K562 (cell line): ENCODE results near the gene DSC1. TPM values are rescaled to one million over a fixed set of nuclear protein-coding genes. Genes with fewer than 3 reads are reported as not detected.

ENCODE experiments used
- ATAC-seq: fragments of 200-7000 bp; cut with Tn5 transposase; 3 replicates; pipeline ENCODE4 v1.9.1; 2020; ENCODE audit warnings: moderate library complexity
- BruUV-seq: library from RNA; stranded (reverse); fragments of 400-500 nt; replicated peaks from 2 replicates; lab custom pipeline; 2021; lab: Mats Ljungman, UMichigan
- CTCF ChIA-PET: fragments of 300-600 bp; formaldehyde crosslinking; extraction: SDS; loops from one replicate; lab custom pipeline; 2021; ENCODE audit warnings: low intra/inter-chr PET ratio; lab: Yijun Ruan, JAX
- POLR2A ChIA-PET: fragments of 300-600, 350-650 bp; sonication (Branson Sonifier 250); formaldehyde crosslinking; extraction: SDS; loops from one replicate; lab custom pipeline; 2021; ENCODE audit warnings: antibody characterized with exemption, inconsistent platforms; lab: Yijun Ruan, JAX
- DNase-seq, 4 experiments: peaks; one replicate each; pipeline versions ENCODE4 v3.0.0 to v3.0.0-alpha.2; 2011 to 2018; ENCODE audit warnings: low spot score in 3 of 4, mixed read lengths in 3 of 4; ENCODE audit errors: extremely low read depth in 1 of 4
- FAIRE-seq: peaks from 2 replicates; lab custom pipeline; 2011; peaks lifted over from hg19 to GRCh38; lab: Jason Lieb, UNC
- H2AFZ ChIP-seq: 2 replicates; pipeline ENCODE4 v1.6.0; 2011; ENCODE audit warnings: low read depth, low read length, control low read depth, inconsistent platforms
- H3K27ac ChIP-seq: fragments of 200-600 bp; 3 replicates; pipeline ENCODE4 v1.8.0; 2011; ENCODE audit warnings: low read depth, mild to moderate bottlenecking, control low read depth, inconsistent platforms, low read length, moderate library complexity, mixed read lengths; ENCODE audit errors: extremely low read depth
- H3K27me3 ChIP-seq, 2 experiments: fragments of 300-600 bp in 1 of 2; 2 replicates in 1 of 2; 3 replicates in 1 of 2; pipeline versions ENCODE4 v1.6.0 to v1.8.0; 2011; ENCODE audit warnings: inconsistent platforms in 2 of 2, low read length in 2 of 2, mild to moderate bottlenecking in 1 of 2, mixed read lengths in 1 of 2, moderate library complexity in 1 of 2; ENCODE audit not compliant: control insufficient read depth in 2 of 2, insufficient read depth in 2 of 2
- H3K36me3 ChIP-seq: fragments of 300-600 bp; 3 replicates; pipeline ENCODE4 v1.8.0; 2011; ENCODE audit warnings: mild to moderate bottlenecking, low read length, inconsistent platforms; ENCODE audit not compliant: control insufficient read depth, insufficient read depth
- H3K4me1 ChIP-seq, 2 experiments: fragments of 200-600 bp in 1 of 2; replicated peaks in 1 of 2; 2 replicates in 1 of 2; 3 replicates in 1 of 2; pipeline versions ENCODE4 v1.5.1 to v1.8.0; 2011; ENCODE audit warnings: inconsistent platforms in 2 of 2, low read length in 2 of 2, mild to moderate bottlenecking in 1 of 2, mixed read lengths in 1 of 2, moderate library complexity in 1 of 2; ENCODE audit not compliant: control insufficient read depth in 2 of 2, insufficient read depth in 2 of 2
- H3K4me2 ChIP-seq: 2 replicates; pipeline ENCODE4 v1.6.1; 2011; ENCODE audit warnings: low read length, control low read depth, inconsistent platforms, mixed read lengths; ENCODE audit not compliant: insufficient read depth
- H3K4me3 ChIP-seq: fragments of 200-600 bp; sonication (generic), shearing (Covaris generic); 2 replicates; pipeline ENCODE4 v1.5.1; 2016; ENCODE audit warnings: control low read depth, inconsistent platforms
- H3K79me2 ChIP-seq: fragments of 200-600 bp; 3 replicates; pipeline ENCODE4 v1.8.0; 2011; ENCODE audit warnings: low read length, inconsistent platforms; ENCODE audit not compliant: control insufficient read depth, insufficient read depth
- H3K9ac ChIP-seq, 2 experiments: 2 replicates each; pipeline versions ENCODE4 v1.6.0 to v1.6.1; 2011; ENCODE audit warnings: low read depth in 2 of 2, low read length in 2 of 2, control low read depth in 1 of 2, inconsistent platforms in 1 of 2, mild to moderate bottlenecking in 1 of 2, mixed read lengths in 1 of 2; ENCODE audit not compliant: insufficient read depth in 1 of 2
- H3K9me1 ChIP-seq: one replicate; pipeline ENCODE4 v1.6.0; 2011; ENCODE audit warnings: inconsistent platforms, mild to moderate bottlenecking, low read length, moderate library complexity; ENCODE audit not compliant: control insufficient read depth, insufficient read depth
- H3K9me3 ChIP-seq: replicated peaks from 2 replicates; pipeline ENCODE4 v1.5.1; 2011; ENCODE audit warnings: low read depth, low read length, inconsistent platforms; ENCODE audit not compliant: control insufficient read depth, insufficient read depth
- H4K20me1 ChIP-seq: replicated peaks from 2 replicates; pipeline ENCODE4 v1.6.1; 2011; ENCODE audit warnings: low read length, inconsistent platforms, mixed read lengths; ENCODE audit not compliant: control insufficient read depth, insufficient read depth
- BDP1 ChIP-seq: IDR thresholded peaks from 3 replicates; pipeline ENCODE4 v1.6.1; 2011; ENCODE audit not compliant: insufficient read length, insufficient read depth
- BRCA1 ChIP-seq, 2 experiments: fragments of 450-650 bp in 1 of 2; sonication (generic) in 1 of 2; formaldehyde crosslinking in 1 of 2; IDR thresholded peaks; 2 replicates each; pipeline versions ENCODE4 v1.5.0 to v1.6.1; 2017 to 2020; ENCODE audit warnings: mild to moderate bottlenecking in 1 of 2, missing genetic modification reagents in 1 of 2
- FOXP1 ChIP-seq: sonication (generic); formaldehyde crosslinking; IDR thresholded peaks from 2 replicates; pipeline ENCODE4 v1.8.0; 2022; ENCODE audit warnings: mild to moderate bottlenecking, missing genetic modification reagents
- HDAC3 ChIP-seq: fragments of 450-650 bp; IDR thresholded peaks from 2 replicates; pipeline ENCODE4 v1.6.1; 2018; ENCODE audit warnings: borderline replicate concordance, mild to moderate bottlenecking, moderate library complexity; ENCODE audit not compliant: partially characterized antibody
- HSF4 ChIP-seq: fragments of 250-450 bp; sonication (Bioruptor Pico); IDR thresholded peaks from 2 replicates; pipeline ENCODE4 v2.1.2; 2022; ENCODE audit warnings: mild to moderate bottlenecking, moderate library complexity, borderline replicate concordance
- MCM2 ChIP-seq: fragments of 450-650 bp; IDR thresholded peaks from 2 replicates; pipeline ENCODE4 v1.6.1; 2017; ENCODE audit warnings: low read depth, mild to moderate bottlenecking
- PHB ChIP-seq: fragments of 250-450 bp; sonication (Bioruptor Pico); IDR thresholded peaks from 2 replicates; pipeline ENCODE4 v1.5.0; 2021
- RAD21 ChIP-seq, 2 experiments: fragments of 250-450 bp in 1 of 2; fragments of 450-650 bp in 1 of 2; sonication (Bioruptor Pico) in 1 of 2; formaldehyde crosslinking in 1 of 2; IDR thresholded peaks in 1 of 2; conservative IDR thresholded peaks in 1 of 2; 2 replicates each; pipeline versions ENCODE4 v1.4.0 to v1.8.0; 2020 to 2022; ENCODE audit warnings: mild to moderate bottlenecking in 2 of 2, moderate library complexity in 1 of 2
- TGIF2 ChIP-seq: sonication (generic); formaldehyde crosslinking; IDR thresholded peaks from 2 replicates; pipeline ENCODE4 v1.8.1; 2022; ENCODE audit warnings: mild to moderate bottlenecking, missing genetic modification reagents, moderate library complexity
- ZNF134 ChIP-seq: fragments of 250-450 bp; sonication (Bioruptor Pico); conservative IDR thresholded peaks from 2 replicates; pipeline ENCODE4 v1.4.0; 2020
- ZNF263 ChIP-seq: sonication (generic); formaldehyde crosslinking; IDR thresholded peaks from 2 replicates; pipeline ENCODE4 v1.8.0; 2022; ENCODE audit warnings: mild to moderate bottlenecking, missing genetic modification reagents, borderline replicate concordance
- ZNF316 ChIP-seq: fragments of 450-650 bp; IDR thresholded peaks from 2 replicates; pipeline ENCODE4 v1.6.1; 2016
- WGBS: fragments of 100-300 bp; shearing (Covaris generic); methylation state at CpG from one replicate; pipeline ENCODE4 v1.1.6; 2016; ENCODE audit warnings: low coverage, mixed read lengths; ENCODE audit not compliant: insufficient coverage; ENCODE audit errors: missing lambda C conversion rate; 5-methylcytosine and 5-hydroxymethylcytosine counted together
- in situ Hi-C: fragments of 300-500 bp; cut with MboI; formaldehyde crosslinking; loops from 4 replicates; pipeline ENCODE4 v1.15.0; 2018; ENCODE audit warnings: inconsistent platforms, mixed read lengths
- intact Hi-C: fragments of 100-400 bp; cut with micrococcal nuclease; formaldehyde crosslinking; loops from 2 replicates; pipeline ENCODE4 v1.14.2; 2022
- polyA plus RNA-seq, 8 experiments: library from polyadenylated mRNA; depleted of rRNA in 4 of 8; stranded (reverse) in 5 of 8; unstranded in 3 of 8; fragments of >200 nt; fragmentation: Nextera tagmentation in 2 of 8; fragmentation: Illumina TruSeq in 1 of 8; extraction: Ambion mirVana in 2 of 8; extraction: Trizol in 1 of 8; gene quantifications; 2 replicates each; pipeline versions ENCODE4 v1.2.1 to v1.2.3, GENCODE V29; 2011 to 2014; ENCODE audit warnings: inconsistent platforms in 1 of 8, missing spikeins in 1 of 8
- total RNA-seq, 7 experiments: library from RNA; depleted of rRNA in 6 of 7; stranded (reverse); fragments of >200 nt in 6 of 7; fragmentation: Illumina TruSeq in 2 of 7; extraction: Trizol in 2 of 7; gene quantifications; 2 replicates each; pipeline versions ENCODE4 v1.2.1 to v1.2.3, GENCODE V29; 2011 to 2021; ENCODE audit warnings: low replicate concordance in 1 of 7
- TF ChIP-seq, protein P1 (sequence below): fragments of 200-800 bp; sonication (Bioruptor generic); IDR thresholded peaks from 2 replicates; pipeline ENCODE4 v1.6.1; 2016; ENCODE audit warnings: missing genetic modification characterization, missing compliant biosample characterization
- TF ChIP-seq, protein P2 (sequence below): sonication (generic); formaldehyde crosslinking; IDR thresholded peaks from 2 replicates; pipeline ENCODE4 v1.8.0; 2022; ENCODE audit warnings: mild to moderate bottlenecking, low read depth, missing genetic modification reagents

The DSC1 gene
- total and polyA plus RNA-seq, 9 of the 15 experiments (the other 6 are each of a cell fraction or from before 2014, with no cell fraction given) = 0.04 to 0.07 (median 0.05) TPM; not detected in 4

DNA sequence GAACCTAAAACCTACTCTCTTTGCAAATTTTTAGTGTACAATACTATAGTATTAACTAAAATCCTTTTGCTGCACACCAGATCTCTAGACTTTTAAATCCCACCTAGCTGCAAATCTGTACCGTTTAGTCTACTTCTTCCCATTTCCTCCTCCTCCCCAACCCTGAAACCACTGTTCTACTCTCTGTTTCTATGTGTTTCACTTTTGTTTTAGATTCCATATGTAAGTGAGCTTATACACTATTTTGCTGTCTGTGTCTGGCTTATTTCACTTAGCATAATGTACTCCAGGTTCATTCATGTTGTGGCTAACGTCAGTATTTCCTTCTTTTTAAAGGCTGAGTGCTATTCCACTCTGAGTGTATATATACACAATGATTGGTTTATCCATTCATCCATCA is 42.1 kb downstream of the DSC1 start:
- ChIA-PET POLR2A (interaction anchor here (0.7 to 1.7 kb wide), 2 partner anchors 8 to 41 kb away, joined by 3 to 5 read pairs; no protein-coding TSS in a partner anchor), CTCF (interaction anchor here (0.6 kb wide), 1 partner anchor 66 kb away, joined by 3 read pairs; no protein-coding TSS in a partner anchor)
- no peak for DNase-seq
- WGBS = 0% methylated on average over 2 of the region's 2 CpGs
- intact Hi-C loops (no loop called here), in situ Hi-C loops (no loop called here)
- Histone ChIP-seq H3K9ac (no peak overlapping the region), H3K9me1 (no peaks in the 10 kb centered on the region), H2AFZ (no peak overlapping the region), H3K36me3 (no peaks in the 10 kb centered on the region), H3K27ac (no peak overlapping the region), H3K9me3 (no peaks in the 10 kb centered on the region), H3K4me2 (no peak overlapping the region), H3K4me1 (no peaks in the 10 kb centered on the region; a peak in 1 of 5 replicates), H4K20me1 (no peaks in the 10 kb centered on the region), H3K4me3 (no peak overlapping the region), H3K79me2 (no peaks in the 10 kb centered on the region), H3K27me3 (no peaks in the 10 kb centered on the region; a peak in 1 of 5 replicates)
- ATAC-seq = no peak
- no TSS peak for BruUV-seq
- no peak for FAIRE-seq
- TF ChIP-seq, protein P1, sequence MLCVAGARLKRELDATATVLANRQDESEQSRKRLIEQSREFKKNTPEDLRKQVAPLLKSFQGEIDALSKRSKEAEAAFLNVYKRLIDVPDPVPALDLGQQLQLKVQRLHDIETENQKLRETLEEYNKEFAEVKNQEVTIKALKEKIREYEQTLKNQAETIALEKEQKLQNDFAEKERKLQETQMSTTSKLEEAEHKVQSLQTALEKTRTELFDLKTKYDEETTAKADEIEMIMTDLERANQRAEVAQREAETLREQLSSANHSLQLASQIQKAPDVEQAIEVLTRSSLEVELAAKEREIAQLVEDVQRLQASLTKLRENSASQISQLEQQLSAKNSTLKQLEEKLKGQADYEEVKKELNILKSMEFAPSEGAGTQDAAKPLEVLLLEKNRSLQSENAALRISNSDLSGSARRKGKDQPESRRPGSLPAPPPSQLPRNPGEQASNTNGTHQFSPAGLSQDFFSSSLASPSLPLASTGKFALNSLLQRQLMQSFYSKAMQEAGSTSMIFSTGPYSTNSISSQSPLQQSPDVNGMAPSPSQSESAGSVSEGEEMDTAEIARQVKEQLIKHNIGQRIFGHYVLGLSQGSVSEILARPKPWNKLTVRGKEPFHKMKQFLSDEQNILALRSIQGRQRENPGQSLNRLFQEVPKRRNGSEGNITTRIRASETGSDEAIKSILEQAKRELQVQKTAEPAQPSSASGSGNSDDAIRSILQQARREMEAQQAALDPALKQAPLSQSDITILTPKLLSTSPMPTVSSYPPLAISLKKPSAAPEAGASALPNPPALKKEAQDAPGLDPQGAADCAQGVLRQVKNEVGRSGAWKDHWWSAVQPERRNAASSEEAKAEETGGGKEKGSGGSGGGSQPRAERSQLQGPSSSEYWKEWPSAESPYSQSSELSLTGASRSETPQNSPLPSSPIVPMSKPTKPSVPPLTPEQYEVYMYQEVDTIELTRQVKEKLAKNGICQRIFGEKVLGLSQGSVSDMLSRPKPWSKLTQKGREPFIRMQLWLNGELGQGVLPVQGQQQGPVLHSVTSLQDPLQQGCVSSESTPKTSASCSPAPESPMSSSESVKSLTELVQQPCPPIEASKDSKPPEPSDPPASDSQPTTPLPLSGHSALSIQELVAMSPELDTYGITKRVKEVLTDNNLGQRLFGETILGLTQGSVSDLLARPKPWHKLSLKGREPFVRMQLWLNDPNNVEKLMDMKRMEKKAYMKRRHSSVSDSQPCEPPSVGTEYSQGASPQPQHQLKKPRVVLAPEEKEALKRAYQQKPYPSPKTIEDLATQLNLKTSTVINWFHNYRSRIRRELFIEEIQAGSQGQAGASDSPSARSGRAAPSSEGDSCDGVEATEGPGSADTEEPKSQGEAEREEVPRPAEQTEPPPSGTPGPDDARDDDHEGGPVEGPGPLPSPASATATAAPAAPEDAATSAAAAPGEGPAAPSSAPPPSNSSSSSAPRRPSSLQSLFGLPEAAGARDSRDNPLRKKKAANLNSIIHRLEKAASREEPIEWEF (CRISPR knock-in tag) = no peak
- TF ChIP-seq MCM2 (no peak), BDP1 (no peak), ZNF134 (CRISPR knock-in tag) (no peak), ZNF316 (no peak), BRCA1 (IDR thresholded peaks at IDR 0.05) (no peak), BRCA1 (CRISPR knock-in tag; IDR thresholded peaks at IDR 0.05) (no peak), HDAC3 (no peak), RAD21 (CRISPR knock-in tag; conservative IDR thresholded peaks at IDR 0.05 in 1 of 2, IDR thresholded peaks at IDR 0.05 in 1 of 2) (no peak), TGIF2 (CRISPR knock-in tag) (no peak), FOXP1 (CRISPR knock-in tag) (no peak), PHB (no peak), ZNF263 (CRISPR knock-in tag) (no peak), HSF4 (CRISPR knock-in tag) (no peak)
- TF ChIP-seq, protein P2, sequence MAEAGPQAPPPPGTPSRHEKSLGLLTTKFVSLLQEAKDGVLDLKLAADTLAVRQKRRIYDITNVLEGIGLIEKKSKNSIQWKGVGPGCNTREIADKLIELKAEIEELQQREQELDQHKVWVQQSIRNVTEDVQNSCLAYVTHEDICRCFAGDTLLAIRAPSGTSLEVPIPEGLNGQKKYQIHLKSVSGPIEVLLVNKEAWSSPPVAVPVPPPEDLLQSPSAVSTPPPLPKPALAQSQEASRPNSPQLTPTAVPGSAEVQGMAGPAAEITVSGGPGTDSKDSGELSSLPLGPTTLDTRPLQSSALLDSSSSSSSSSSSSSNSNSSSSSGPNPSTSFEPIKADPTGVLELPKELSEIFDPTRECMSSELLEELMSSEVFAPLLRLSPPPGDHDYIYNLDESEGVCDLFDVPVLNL (CRISPR knock-in tag) = no peak
